Activated CD4-positive, CD25-positive, alpha-beta regulatory T cell treated with anti-CD3 and anti-CD28 coated beads, Interleukin-2, amount 50 U/mL, for 16 hours (primary cell): ENCODE results near the gene BACH2.

Experiments used
- DNase-seq: peaks from one replicate; pipeline ENCODE4 v3.0.0-alpha.2; 2020; ENCODE audit warnings: low read depth, low spot score

Gene BACH2

GRCh38 chr6:89942601-89943000 is 354.0 kb downstream of the BACH2 start:
- no peak for DNase-seq

GRCh38 chr6:89941763-89942497 is 354.7 kb downstream of the BACH2 start:
- DNase-seq: no peak

GRCh38 chr6:89941031-89941762 is 355.4 kb downstream of the BACH2 start:
- no peak for DNase-seq

GRCh38 chr6:89940225-89941027 is 356.2 kb downstream of the BACH2 start:
- peak; percentile 47 for DNase-seq

- no peak for DNase-seq
Observed at GRCh38 chr6:89939144-89939543, 357.5 kb downstream of the BACH2 start.

- DNase-seq: no peak
Observed at GRCh38 chr6:89938014-89938413, 358.6 kb downstream of the BACH2 start.

- DNase-seq: no peak
Observed at GRCh38 chr6:89936177-89936576, 360.5 kb downstream of the BACH2 start.

- no peak for DNase-seq
Observed at GRCh38 chr6:89934685-89935366, 361.8 kb downstream of the BACH2 start.

GRCh38 chr6:89932245-89932802 is 364.3 kb downstream of the BACH2 start:
- DNase-seq: no peak

- no peak for DNase-seq
Observed at GRCh38 chr6:89930789-89931188, 365.9 kb downstream of the BACH2 start.

GRCh38 chr6:89928604-89929003 is 368.0 kb downstream of the BACH2 start:
- DNase-seq: no peak

GRCh38 chr6:89927791-89928550 is 368.7 kb downstream of the BACH2 start:
- no peak for DNase-seq

GRCh38 chr6:89927264-89927663 is 369.4 kb downstream of the BACH2 start:
- no peak for DNase-seq

- no peak for DNase-seq
Observed at GRCh38 chr6:89925826-89926225, 370.8 kb downstream of the BACH2 start.

- no peak for DNase-seq
Observed at GRCh38 chr6:89924231-89924630, 372.4 kb downstream of the BACH2 start.

- no peak for DNase-seq
Observed at GRCh38 chr6:89921691-89922090, 375.0 kb downstream of the BACH2 start.

GRCh38 chr6:89921197-89921596 is 375.4 kb downstream of the BACH2 start:
- DNase-seq: no peak

- no peak for DNase-seq
Observed at GRCh38 chr6:89917801-89918366, 378.8 kb downstream of the BACH2 start.

- DNase-seq: no peak
Observed at GRCh38 chr6:89917216-89917615, 379.4 kb downstream of the BACH2 start.
